ENCODE data around the gene TICAM2.

Gene TICAM2

DNA sequence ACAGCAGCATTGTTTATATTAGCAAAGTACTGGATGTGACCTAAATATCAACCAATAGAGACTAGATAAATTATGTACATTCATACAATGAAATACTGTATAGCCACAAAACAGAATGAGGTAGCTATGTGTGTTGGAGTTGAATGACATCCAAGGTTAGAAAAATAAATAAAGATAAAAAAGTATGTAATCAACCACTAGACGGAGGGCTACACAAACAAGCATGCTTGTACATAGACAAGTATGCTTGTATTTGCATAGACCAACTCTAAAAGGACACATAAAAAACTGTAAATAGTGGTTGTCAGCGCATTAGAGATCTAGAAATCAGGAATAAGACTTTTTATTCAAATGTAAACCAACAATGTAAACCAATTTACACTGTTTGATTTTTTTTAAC, 60.7 kb downstream of the TICAM2 start:
- in situ Hi-C loops (cut with MboI; ENCODE audit: low sequenced_read_pairs, unreplicated experiment) = no loop called here
- no peak for DNase-seq (ENCODE audit: low spot score)
- TF ChIP-seq, protein P1, sequence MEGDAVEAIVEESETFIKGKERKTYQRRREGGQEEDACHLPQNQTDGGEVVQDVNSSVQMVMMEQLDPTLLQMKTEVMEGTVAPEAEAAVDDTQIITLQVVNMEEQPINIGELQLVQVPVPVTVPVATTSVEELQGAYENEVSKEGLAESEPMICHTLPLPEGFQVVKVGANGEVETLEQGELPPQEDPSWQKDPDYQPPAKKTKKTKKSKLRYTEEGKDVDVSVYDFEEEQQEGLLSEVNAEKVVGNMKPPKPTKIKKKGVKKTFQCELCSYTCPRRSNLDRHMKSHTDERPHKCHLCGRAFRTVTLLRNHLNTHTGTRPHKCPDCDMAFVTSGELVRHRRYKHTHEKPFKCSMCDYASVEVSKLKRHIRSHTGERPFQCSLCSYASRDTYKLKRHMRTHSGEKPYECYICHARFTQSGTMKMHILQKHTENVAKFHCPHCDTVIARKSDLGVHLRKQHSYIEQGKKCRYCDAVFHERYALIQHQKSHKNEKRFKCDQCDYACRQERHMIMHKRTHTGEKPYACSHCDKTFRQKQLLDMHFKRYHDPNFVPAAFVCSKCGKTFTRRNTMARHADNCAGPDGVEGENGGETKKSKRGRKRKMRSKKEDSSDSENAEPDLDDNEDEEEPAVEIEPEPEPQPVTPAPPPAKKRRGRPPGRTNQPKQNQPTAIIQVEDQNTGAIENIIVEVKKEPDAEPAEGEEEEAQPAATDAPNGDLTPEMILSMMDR (IDR thresholded peaks at IDR 0.05; ENCODE audit: borderline replicate concordance, control extremely low read depth, extremely low read depth, insufficient read depth, missing control alignments) = no peak

DNA sequence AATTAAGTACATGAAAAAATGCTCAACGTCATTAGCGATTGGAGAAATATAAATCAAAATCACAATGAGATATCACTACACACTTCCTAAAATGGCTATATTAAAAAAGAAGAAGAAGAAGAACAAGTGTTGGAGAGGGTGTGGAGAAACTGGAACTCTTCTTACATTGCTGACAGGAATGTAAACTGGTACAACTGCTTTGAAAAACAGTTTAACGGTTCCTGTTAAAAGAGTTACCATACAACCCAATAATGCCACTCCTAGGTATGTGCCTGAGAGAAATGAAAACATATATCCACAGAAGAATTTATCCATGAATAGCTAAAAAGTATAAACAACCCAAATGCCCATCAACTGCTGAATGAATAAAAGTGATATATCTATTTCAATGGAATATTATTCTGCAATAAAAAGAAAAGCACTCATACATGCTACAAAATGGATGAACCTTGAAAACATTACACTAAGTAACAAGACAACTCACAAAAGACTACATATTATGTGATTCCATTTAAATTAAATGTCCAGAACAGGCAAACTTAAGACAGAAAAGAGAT, 66.7 kb downstream of the TICAM2 start:
- no peak for DNase-seq (ENCODE audit: low spot score)
- TF ChIP-seq, protein P1 (IDR thresholded peaks at IDR 0.05; ENCODE audit: borderline replicate concordance, control extremely low read depth, extremely low read depth, insufficient read depth, missing control alignments) = no peak
- in situ Hi-C loops (cut with MboI; ENCODE audit: low sequenced_read_pairs, unreplicated experiment) = no loop called here

DNA sequence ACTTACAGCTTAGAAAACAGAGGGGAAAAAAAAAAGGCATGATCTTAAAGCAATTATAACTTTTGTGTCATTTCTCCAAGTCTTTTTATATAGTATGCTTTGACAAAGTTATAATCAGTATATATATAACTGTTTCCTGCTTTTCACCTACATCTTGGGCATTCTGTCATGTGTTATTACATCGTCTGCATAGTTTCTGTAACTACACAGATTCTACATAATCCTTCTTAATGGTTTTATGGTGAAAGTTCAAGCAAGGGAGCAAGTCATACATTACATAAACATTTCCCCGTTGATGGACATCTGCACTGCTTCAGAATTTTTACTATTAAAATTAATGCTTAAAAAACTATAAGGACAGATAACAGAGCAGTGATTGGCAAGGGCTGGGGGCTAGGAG, 69.8 kb downstream of the TICAM2 start:
- in situ Hi-C loops (cut with MboI; ENCODE audit: low sequenced_read_pairs, unreplicated experiment) = no loop called here
- TF ChIP-seq, protein P1 (IDR thresholded peaks at IDR 0.05; ENCODE audit: borderline replicate concordance, control extremely low read depth, extremely low read depth, insufficient read depth, missing control alignments) = no peak
- DNase-seq (ENCODE audit: low spot score) = no peak

DNA sequence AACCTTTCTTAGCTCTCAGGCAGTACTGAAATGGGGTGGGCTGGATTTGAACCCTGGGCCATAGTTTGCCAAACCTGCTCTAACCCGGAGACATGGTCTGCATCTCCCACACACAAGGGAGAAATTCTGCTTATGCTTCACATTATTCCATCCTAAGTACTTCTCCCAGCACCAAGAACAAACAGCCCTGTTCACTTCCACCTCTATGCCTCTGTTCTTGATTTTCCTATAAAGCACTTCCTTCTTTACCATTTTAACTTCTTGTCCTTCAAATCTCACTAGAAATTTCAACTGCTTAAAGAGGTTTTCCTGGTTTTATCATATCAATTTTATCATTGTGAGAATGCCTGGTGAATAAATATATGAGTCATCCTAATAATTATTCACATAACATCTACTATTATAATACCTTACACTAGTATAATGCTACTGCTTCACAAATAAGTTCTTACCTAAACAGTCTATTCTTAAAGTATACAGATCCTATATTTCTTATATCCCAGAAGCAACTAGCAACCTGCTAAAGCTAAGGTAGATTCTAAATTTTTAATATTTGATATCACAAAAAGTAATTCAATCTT, 70.4 kb downstream of the TICAM2 start:
- in situ Hi-C loops (cut with MboI; ENCODE audit: low sequenced_read_pairs, unreplicated experiment) = no loop called here
- TF ChIP-seq, protein P1 (IDR thresholded peaks at IDR 0.05; ENCODE audit: borderline replicate concordance, control extremely low read depth, extremely low read depth, insufficient read depth, missing control alignments) = no peak
- no peak for DNase-seq (ENCODE audit: low spot score)

DNA sequence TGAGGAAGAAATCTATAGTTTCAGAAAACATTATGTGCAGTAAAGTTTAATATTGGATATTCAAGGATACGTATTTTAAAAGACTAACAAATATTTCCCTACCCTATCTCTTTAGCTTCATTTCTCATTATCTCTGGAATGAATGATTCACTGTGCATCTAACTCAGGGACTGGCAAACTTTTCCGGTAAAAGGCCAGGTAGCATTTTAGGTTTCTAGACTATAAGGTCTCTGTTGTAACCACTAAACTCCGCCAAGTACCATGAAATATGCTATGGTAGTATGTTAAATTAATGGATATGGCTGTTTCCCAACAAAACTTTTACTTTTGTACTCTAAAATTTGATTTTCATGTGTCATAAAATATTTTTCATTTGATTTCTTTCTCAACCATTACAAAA, 70.9 kb downstream of the TICAM2 start:
- TF ChIP-seq, protein P1 (IDR thresholded peaks at IDR 0.05; ENCODE audit: borderline replicate concordance, control extremely low read depth, extremely low read depth, insufficient read depth, missing control alignments) = no peak
- DNase-seq (ENCODE audit: low spot score) = no peak
- in situ Hi-C loops (cut with MboI; ENCODE audit: low sequenced_read_pairs, unreplicated experiment) = no loop called here

DNA sequence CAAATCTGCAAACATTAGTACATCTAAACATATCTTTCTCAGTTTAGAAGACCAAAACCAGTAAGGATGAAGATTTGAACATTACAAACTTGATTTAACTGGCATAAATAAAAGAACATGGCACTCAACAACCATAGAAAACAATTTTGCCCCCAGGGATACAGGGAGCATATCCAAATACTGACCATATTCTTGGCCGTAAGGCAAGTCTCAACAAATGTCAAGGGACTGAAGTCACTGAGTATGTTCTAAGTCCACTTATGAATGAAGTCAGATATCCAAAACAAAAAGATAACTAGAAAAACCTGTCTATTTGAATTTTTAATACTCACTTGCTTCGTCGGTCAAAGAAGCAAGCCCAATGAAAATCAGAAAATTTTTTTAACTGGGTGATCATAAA, 71.9 kb downstream of the TICAM2 start:
- in situ Hi-C loops (cut with MboI; ENCODE audit: low sequenced_read_pairs, unreplicated experiment) = no loop called here
- TF ChIP-seq, protein P1 (IDR thresholded peaks at IDR 0.05; ENCODE audit: borderline replicate concordance, control extremely low read depth, extremely low read depth, insufficient read depth, missing control alignments) = no peak
- no peak for DNase-seq (ENCODE audit: low spot score)

All from GM13976 (cell line).